Esophagus (tissue), 2 donors: Measurements from ENCODE around the gene OR5D18. TPM values are rescaled to one million over a fixed set of nuclear protein-coding genes. Genes with fewer than 3 reads are reported as not detected.
"Not testable (repeated sequence)": the region's sequence is repeated elsewhere in the genome, so short reads cannot be mapped to it uniquely, and the experiment has no call there.

Experiments
- H3K27ac ChIP-seq, 2 donors: one replicate each; pipeline ENCODE4 v1.5.1; 2013; ENCODE audit warnings: low read depth in 2 of 2, mild to moderate bottlenecking in 2 of 2, inconsistent platforms in 1 of 2, low read length in 1 of 2, moderate library complexity in 1 of 2
- H3K27me3 ChIP-seq, 2 donors: one replicate each; pipeline ENCODE4 v1.6.1; 2013; ENCODE audit warnings: low read length in 2 of 2, control low read depth in 1 of 2, mild to moderate bottlenecking in 1 of 2; ENCODE audit not compliant: insufficient read depth in 2 of 2, control insufficient read depth in 1 of 2
- H3K36me3 ChIP-seq, 2 donors: one replicate each; pipeline ENCODE4 v1.6.1; 2013; ENCODE audit warnings: low read length in 1 of 2; ENCODE audit not compliant: control insufficient read depth in 2 of 2, insufficient read depth in 2 of 2
- H3K4me1 ChIP-seq, 2 donors: one replicate each; pipeline ENCODE4 v1.6.1; 2013; ENCODE audit warnings: low read length in 1 of 2; ENCODE audit not compliant: control insufficient read depth in 2 of 2, insufficient read depth in 2 of 2
- H3K4me3 ChIP-seq, 2 donors: one replicate each; pipeline ENCODE4 v1.5.1; 2013; ENCODE audit warnings: low read length in 2 of 2, mild to moderate bottlenecking in 2 of 2, low read depth in 1 of 2, moderate library complexity in 1 of 2
- H3K9me3 ChIP-seq, 2 donors: one replicate each; pipeline ENCODE4 v1.6.1; 2013; ENCODE audit warnings: mild to moderate bottlenecking in 2 of 2, low read depth in 1 of 2, low read length in 1 of 2, moderate library complexity in 1 of 2; ENCODE audit not compliant: control insufficient read depth in 2 of 2, insufficient read depth in 1 of 2
- WGBS, 2 donors: extraction: QIAGEN DNeasy Blood & Tissue Kit; methylation state at CpG; one replicate each; pipeline ENCODE4 v1.1.7; 2013; 5-methylcytosine and 5-hydroxymethylcytosine counted together
- polyA plus RNA-seq, 2 donors: library from polyadenylated mRNA; stranded (reverse); fragments of 200-250 nt; gene quantifications; one replicate each; pipeline ENCODE4 v1.2.3, GENCODE V29; 2013
- donor health status: healthy with polysubstance abuse.
- donor health status: Bipolar disorder and iron deficiency.

OR5D18 gene
- polyA plus RNA-seq, 2 donors: not detected

DNA sequence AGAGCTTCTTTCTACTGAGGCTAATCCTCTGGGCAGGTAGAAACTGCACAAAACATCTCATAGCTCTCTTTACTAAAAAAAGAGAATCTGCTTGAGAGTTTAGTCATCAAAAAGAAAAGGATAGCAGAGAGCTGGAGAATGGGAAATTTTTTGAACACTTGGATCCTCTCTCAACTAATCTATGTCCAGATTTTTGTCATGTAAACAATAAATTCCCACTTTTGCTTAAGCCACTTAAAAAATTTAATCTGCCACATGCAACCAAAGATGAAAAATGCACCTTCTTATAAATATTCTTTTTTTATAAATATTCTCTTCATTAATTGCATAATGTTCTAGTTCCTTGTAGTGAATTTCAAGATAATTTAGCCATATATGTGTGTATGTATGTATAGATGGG is 29.6 kb downstream of the OR5D18 start:
- no peaks in the 10 kb centered on the region for H3K36me3 ChIP-seq
- H3K4me1 ChIP-seq: no peaks in the 10 kb centered on the region
- no peaks in the 10 kb centered on the region for H3K27me3 ChIP-seq
- no peaks in the 10 kb centered on the region for H3K9me3 ChIP-seq
- no peak overlapping the region for H3K4me3 ChIP-seq
- no peak overlapping the region for H3K27ac ChIP-seq

- Histone ChIP-seq H3K4me3 (no peak overlapping the region), H3K27ac (no peak overlapping the region), H3K36me3 (no peaks in the 10 kb centered on the region), H3K9me3 (no peaks in the 10 kb centered on the region), H3K27me3 (no peaks in the 10 kb centered on the region), H3K4me1 (no peaks in the 10 kb centered on the region)
- 80 to 87% methylated on average over 1 of the region's 1 CpG for WGBS, 2 donors
Observed at GRCh38 chr11:55852141-55852540, 32.7 kb downstream of the OR5D18 start.

- Histone ChIP-seq H3K27me3 (no peaks in the 10 kb centered on the region), H3K4me1 (no peaks in the 10 kb centered on the region), H3K36me3 (no peaks in the 10 kb centered on the region), H3K4me3 (no peak overlapping the region), H3K27ac (no peak overlapping the region), H3K9me3 (no peaks in the 10 kb centered on the region)
- 17 to 19% methylated on average over 1 of the region's 1 CpG for WGBS, 2 donors
Observed at GRCh38 chr11:55854704-55855103, 35.3 kb downstream of the OR5D18 start.

GRCh38 chr11:55867354-55867753 is 47.9 kb downstream of the OR5D18 start:
- H3K4me3 ChIP-seq, H3K27me3 ChIP-seq, H3K27ac ChIP-seq, H3K36me3 ChIP-seq, H3K4me1 ChIP-seq, H3K9me3 ChIP-seq: not testable (repeated sequence)
- 76 to 87% methylated on average over 4 of the region's 4 CpGs for WGBS, 2 donors

Other genes with a start within 250 kb of the OR5D18 start
- not detected for gene OR4C16, start 247.5 kb upstream of the OR5D18 start, polyA plus RNA-seq
- not detected for gene OR4C11, start 212.0 kb upstream of the OR5D18 start, polyA plus RNA-seq
- not detected for gene OR4P4, start 184.5 kb upstream of the OR5D18 start, polyA plus RNA-seq
- gene OR4S2, start 171.3 kb upstream of the OR5D18 start, polyA plus RNA-seq: not detected
- not detected for gene OR4C6, start 157.4 kb upstream of the OR5D18 start, polyA plus RNA-seq
- gene OR5D13, start 46.2 kb upstream of the OR5D18 start, polyA plus RNA-seq: not detected
- gene OR5D14, start 24.1 kb upstream of the OR5D18 start, polyA plus RNA-seq: not detected
- gene OR5L1, start 8.3 kb upstream of the OR5D18 start, polyA plus RNA-seq: not detected
- gene OR5L2, start 7.6 kb downstream of the OR5D18 start, polyA plus RNA-seq: not detected
- gene OR5D16, start 19.1 kb downstream of the OR5D18 start, polyA plus RNA-seq: not detected
- not detected for gene TRIM51, start 63.7 kb downstream of the OR5D18 start, polyA plus RNA-seq
- gene OR5W2, start 95.0 kb downstream of the OR5D18 start, polyA plus RNA-seq: not detected
- gene OR5I1, start 116.8 kb downstream of the OR5D18 start, polyA plus RNA-seq: not detected
- not detected for gene OR10AG1, start 150.3 kb downstream of the OR5D18 start, polyA plus RNA-seq
- not detected for gene OR5F1, start 175.0 kb downstream of the OR5D18 start, polyA plus RNA-seq
- gene OR5AS1, start 208.0 kb downstream of the OR5D18 start, polyA plus RNA-seq: not detected